Measurements from ENCODE around the gene SPRR5.

Gene SPRR5

DNA sequence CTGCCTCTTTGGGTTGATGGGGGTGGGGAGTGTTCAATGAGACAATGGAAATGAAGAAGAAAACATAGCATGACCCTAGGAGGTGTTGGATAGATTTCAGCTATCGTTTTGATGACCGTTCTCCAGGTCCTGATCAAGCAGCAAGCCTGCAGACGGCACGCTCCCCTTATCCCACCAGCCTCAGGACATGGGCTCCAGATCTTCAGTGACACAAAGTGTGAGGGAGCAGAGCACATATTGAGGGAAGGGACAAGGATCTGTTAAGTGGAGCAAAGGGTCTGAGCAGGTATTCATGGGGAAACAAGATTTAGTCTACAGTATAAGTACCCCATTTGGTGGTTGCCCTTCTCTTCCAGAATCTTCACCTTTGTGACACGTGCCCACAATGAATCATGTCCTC is 4.7 kb downstream of the SPRR5 start:
- no peak for DNase-seq

DNA sequence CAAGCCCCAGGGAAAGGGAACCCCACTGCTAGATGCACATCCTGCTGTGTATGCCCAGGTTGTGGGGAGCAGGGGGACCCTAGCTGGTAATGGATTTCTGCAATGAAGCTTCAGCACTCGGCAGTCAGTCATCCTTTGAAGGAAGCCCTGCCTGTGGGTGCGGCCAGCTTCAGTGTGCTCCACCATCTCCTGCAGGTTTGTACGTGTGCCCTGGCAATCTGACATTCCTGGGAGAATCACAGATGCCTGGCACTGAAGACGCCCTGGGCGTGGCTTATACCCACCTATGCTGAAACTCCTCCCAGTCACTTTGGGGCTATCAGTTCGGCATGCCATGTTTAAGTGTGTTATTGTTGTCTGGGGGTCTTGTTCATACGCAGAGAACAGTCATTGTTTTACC is 6.8 kb downstream of the SPRR5 start:
- no peak for DNase-seq

DNA sequence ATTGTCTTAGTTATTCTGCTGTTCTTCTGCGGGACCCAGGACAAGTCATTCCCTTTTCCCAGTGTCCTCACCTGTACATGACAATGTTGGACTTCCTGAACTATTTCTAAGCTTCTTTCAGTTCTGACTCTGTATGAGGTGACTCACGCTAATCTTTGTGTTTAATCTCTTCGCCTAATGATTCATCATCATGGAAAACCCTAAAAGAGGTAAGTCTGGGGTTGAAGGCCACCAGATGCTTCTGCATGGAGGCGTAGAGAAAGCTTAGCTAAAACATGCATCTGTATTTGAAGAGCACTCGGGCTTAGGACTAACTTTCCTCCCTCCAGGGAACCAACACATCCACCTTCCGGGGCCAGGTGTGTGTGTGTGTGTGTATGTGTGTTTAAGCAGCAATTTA is 7.4 kb downstream of the SPRR5 start:
- DNase-seq = no peak

DNA sequence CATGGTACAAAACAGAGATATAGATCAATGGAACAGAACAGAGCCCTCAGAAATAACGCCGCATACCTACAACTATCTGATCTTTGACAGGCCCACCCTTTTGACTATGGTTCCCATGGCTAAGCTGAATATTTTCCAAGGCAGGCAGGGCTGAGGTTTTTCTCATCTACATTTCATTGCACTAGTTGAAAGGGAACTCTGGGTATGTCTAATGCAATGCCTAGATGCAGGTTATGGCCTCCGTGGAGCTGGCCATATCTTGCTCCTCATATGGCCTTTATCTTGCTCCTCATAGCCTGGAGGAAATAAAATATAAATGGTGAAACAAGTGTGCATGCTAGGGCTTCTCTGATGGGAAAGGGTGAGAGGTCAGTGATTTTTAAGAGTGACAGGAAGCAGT is 10.6 kb downstream of the SPRR5 start:
- DNase-seq = no peak

DNA sequence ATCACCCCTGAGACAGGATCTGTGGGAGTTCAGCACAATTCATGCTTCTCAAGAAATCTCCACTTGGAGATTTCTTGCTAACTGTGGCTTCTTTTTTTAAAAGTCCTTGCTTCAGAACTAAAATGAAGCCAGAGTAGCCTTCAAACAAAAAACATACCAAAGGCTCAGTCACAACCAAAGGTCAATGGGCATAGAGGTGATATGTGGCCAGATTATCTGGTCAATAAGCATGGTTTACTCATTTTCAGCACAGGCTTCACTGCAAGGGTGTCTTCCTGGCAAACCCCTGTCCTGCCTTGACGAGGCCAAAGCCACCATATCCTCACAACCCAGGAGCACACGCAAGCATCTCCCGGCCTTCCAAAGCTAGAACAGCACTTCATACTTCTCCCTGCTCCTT is 12.3 kb downstream of the SPRR5 start:
- DNase-seq = no peak

DNA sequence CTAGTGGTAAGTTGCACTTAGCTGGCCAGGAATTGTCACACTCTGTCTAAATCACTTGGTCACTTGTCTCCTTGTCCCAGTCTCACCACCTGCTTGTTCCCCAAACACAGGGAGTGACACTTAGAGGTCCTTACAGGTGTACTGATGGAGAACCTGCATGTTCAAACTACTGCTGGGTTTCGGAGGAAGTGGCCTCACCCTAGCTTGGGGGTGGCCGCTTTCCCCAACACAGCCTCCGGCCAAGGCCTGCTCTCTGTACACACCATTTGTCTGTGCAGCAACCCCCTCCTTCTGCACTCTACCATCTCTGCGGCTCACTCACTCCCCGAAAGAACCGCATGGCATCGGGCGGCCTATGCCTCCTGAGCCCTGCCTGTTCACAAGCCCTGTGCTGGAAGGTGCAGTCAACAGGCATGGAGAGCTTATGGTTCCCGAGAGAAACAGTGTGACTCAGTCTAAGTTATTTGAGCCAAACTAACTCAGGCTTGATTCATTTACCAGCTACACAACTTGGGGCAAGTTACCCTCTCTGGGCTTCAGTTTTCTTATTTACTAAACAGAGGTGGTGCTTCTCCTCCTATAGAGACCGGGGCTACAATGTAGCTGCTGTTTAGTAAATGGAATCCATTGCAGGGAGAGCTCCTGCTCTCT is 12.9 kb downstream of the SPRR5 start:
- DNase-seq = no peak

DNA sequence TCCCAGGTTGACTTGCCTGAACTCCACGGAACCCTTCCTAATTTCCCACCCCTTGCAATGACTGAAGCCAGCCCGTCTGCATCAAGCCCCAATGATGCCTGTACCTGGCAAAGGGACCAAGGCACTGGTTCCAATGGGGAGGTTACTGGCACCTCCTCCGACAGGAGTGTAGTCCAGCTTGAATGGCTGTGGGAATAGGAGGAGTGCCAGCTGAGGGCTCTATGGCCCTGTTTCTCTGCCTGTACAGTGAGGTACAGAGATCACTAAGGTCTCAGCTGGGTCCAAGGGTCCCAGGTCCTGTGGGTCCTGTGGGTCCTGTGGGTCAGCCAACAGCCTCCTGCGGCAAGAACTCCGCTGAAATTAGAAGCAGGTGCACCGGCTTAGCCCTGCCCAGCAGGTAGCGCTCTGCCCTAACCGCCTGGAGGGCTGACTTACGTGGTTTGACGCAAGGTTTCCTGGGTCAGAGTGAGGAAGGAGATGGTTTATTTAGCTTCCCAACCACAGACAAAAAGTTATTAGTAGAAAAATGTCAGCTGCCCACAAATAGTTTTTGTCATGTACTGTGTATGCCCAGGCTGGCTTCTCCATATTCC is 13.5 kb downstream of the SPRR5 start:
- no peak for DNase-seq

DNA sequence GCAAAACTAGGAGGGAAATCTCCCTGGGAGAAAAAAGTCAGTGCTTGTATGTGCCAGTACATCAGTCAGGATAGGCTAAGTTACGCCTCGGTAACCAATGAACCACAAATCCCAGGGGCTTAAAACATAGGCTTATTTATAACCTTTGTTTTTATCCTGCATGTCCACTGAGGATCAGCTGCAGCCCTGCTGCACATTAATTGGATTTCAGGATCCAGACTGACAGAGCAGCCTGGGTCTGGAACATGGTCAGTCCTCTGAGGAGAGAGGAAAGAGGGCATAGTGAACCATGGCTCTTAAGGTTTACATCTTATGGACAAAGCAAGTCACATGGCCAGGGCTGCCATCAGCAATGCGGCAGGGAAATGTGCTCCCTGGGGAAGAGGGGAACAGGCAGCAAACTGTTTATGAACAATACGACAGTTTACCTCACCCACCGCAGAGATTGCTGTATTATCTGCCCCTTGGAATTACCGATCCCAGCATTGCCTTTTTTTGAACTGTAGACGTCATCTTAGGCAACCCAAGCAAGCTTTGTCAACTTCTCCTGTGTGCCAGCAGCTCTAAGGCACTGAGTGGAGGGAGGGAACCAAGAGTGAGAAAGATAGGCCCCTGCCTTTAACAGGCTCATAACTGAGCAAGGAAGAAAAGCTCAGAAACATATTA is 14.4 kb downstream of the SPRR5 start:
- no peak for DNase-seq

DNA sequence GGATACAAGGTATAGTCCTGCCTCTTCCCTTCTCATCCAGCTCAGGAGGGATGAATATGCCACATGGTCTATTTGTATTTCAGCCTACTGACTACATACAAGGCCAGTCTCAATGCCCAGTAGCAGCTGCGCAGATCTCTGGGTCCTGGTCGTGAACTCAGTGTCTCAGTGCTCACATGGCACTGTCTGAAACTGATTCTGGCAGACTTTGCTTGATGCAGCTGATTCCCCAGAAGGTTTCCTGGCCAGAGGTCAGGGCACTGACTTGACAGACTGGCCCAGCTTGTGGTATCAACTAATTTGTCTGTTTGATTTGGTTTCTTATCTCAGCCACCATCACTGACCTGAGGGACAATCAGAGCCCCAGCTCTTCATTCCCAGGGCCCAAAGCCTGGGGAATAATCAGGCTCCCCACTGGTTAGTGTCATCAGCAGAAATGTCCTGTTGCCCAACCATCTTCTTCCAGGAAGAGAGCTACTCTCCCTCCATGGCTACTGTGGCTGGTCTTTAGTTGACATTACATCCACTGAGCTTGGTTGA is 15.9 kb downstream of the SPRR5 start:
- DNase-seq = no peak

DNA sequence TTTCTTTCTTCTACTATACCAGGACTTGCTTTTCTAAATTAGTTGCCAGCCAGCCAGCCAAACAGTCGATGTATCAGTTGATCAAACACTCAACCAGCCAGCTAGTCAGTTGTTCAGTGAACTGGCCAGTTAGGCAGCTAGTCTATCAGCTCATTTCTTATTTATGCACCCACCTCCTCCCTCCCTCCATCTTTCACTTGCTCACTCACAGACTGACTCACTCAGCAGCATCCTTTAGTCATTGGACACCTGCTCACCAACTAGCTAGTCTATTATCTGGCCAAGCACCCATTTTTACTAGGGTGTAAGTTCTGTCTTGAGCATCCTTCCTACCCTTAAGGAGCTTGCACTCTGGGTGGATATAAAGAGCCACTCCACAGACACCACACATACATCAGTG is 17.5 kb downstream of the SPRR5 start:
- no peak for DNase-seq

DNA sequence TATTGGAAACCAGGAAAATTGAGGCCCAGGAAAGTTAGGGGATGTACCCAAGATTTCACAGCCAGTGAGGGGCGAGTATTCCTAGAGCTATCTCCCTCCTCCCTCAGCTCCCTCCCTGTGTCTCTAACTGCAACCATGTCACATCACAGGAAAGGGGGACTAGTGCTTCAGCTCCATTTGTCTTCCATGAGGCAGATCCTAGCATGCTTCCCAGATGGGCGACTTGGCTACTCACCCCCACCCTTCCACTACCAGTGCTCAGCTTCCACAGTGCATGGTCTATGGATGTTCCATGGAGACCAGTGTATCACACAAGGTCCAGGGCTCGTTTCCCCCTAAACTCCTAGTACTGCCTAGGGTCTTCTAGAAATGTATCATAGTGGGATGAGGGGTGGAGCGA is 18.8 kb downstream of the SPRR5 start:
- DNase-seq = no peak

DNA sequence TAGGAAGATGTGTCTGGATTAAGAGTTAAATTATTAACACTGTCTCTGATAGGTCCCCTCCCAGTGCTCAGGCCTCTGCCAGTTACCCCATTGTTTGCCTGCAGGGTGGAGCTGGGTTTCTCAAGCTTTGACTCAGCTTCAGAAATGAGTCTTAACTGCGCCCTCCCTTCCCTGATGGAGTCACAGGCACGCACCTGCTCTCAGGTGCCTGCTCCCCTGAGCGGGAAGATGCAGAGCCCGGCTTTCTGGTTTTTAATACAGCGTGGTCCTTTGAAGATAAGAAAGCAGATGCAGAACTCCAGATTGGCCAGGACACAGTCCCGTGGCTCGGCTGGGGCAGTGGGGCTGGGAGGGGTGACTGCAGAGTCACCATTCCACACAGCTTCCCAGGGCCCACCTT is 20.2 kb downstream of the SPRR5 start:
- DNase-seq = peak; percentile 59

DNA sequence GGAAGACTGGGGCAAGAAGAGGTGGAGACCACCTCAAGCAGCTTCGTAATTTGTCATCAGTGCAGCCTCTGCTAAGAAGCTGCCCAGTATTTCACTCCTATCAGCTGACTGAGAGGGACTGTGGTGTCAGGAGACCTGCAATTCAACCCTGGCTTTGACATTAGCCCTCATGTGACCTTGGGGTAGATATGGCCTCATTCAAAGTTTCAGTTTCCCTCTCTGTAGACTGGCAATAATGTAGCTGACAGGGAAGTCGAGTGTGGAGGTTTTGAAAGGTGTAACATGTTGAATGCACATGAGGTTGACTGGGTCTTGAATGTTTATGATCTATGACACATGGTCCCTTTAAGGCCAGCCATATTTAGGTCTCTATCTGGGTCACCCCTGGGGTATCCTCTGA is 21.2 kb downstream of the SPRR5 start:
- peak; percentile 46 for DNase-seq

DNA sequence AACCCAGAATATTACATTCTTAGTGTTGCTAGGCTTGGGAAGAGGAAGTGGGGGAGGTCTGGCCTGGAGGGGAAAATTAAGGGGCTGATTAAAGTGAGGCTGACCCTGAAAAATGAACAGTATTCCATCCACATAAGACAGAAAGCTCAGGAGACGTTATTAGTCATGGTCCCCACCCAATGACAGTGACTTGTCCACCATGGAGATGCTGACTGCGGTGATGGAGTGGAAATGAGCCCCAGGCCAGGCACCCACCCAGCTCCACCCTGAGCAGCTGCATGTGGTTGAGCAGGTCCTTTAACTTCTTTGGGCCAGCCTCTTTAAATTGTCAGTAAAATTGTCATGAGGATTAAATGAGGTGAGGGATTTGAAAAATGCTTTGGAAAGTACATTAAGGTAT is 22.0 kb downstream of the SPRR5 start:
- no peak for DNase-seq

DNA sequence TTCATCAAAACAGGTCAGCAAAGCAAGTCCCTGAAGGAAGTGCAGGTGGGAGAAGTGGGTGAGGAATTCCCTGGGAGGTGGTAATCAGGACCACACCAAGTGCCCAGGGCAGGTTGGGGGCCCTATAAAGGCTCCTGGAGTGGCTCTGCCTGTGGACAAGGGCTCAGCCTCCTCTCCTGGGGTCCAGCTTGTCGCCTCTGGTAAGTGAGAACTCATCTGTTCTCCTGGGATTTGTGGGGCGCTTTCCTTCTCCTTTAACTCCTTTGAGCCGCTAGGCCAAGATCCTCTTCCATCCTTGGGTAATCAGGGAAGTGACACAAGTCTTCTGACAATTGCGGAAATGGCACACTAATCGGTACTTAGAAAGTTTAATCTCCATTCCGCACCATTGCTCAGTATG is 23.5 kb downstream of the SPRR5 start, which contains the start of gene SPRR4:
Gene SPRR4, plus strand, starts transcription at position 154 of the 400 bp plus-strand sequence. CDS start 1,243 bp downstream, outside the sequence.
- no peak for DNase-seq

DNA sequence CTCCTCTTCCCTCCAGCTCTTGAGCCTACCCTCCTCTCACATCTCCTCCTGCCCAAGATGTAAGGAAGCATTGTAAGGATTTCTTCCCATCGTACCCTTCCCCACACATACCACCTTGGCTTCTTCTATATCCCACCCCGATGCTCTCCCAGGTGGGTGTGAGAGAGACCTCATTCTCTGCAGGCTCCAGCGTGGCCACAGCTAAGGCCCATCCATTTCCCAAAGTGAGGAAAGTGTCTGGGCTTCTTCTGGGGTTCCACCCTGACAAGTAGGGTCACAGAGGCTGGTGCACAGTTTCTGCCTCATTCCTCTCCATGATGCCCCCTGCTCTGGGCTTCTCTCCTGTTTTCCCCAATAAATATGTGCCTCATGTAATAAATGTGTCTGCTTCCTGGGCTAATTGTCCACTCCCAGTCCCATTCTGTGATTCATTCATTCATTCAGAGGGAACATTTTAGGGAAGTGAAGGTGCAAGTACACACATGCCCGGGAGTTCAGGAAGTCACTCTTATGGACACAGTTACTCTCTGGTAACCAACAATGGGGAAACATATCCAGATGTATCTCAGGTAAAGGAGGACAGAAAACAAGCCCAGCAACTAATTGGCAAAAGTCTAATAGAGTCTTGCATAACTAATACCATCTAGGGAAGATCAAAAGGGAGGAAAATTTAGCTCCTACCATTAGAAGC is 25.3 kb downstream of the SPRR5 start:
- DNase-seq = no peak

DNA sequence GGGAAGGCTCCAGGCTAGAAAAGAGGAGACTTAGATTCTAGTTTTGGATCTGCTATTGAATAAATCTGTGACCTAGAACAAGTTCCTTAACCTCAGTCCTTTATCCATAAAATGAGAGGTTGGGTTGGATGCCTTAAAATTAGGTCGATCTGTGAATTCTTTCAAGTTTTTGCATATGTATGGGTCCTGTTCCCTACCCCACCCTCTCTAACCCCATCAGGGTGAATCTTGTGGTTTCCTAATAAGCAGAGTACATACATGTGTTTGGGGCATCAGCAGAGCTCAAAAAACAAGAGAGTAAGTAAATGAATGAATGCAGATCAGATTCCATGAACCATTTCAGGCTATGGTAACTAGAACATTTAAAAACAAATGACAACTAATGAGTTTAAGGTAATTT is 29.7 kb downstream of the SPRR5 start:
- DNase-seq = no peak

DNA sequence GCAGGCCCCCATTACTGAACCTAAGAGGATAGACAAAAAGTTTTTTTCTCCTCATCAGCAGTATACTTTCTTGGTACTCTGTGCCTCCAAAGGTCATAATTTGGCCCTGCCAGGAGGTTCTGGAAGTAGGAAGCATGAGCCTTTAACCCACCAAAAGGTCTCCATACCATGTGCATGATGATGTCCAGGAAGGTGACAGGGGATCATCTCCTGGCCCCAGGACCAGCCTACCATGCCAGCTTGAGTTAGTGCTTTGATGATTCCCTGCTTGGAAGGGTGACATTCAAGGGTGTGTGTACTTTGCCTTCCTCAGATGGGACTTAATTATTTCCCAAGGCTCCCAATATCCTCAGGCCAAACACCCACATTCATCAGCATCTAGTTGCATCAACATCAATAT is 30.6 kb downstream of the SPRR5 start:
- DNase-seq = no peak

DNA sequence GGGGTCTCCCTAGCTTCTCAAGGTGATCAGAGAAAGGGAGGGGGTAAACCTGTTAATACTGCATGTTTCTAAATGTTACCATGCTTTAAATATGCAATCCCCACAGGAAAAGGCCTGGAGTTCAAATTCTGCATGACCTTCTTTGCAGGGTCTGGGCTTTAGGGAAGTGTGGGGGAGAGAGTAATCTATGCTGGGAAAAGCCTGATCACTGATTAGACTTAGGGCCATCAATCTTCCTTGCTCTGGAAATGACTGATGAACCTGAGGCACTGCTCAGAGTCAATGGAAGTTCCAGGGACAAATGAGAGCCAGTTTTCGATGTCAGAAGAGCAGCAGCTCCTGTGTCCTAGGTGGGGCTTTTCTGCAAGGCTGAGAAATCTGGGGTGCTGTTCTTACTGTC is 33.7 kb downstream of the SPRR5 start:
- DNase-seq = no peak

DNA sequence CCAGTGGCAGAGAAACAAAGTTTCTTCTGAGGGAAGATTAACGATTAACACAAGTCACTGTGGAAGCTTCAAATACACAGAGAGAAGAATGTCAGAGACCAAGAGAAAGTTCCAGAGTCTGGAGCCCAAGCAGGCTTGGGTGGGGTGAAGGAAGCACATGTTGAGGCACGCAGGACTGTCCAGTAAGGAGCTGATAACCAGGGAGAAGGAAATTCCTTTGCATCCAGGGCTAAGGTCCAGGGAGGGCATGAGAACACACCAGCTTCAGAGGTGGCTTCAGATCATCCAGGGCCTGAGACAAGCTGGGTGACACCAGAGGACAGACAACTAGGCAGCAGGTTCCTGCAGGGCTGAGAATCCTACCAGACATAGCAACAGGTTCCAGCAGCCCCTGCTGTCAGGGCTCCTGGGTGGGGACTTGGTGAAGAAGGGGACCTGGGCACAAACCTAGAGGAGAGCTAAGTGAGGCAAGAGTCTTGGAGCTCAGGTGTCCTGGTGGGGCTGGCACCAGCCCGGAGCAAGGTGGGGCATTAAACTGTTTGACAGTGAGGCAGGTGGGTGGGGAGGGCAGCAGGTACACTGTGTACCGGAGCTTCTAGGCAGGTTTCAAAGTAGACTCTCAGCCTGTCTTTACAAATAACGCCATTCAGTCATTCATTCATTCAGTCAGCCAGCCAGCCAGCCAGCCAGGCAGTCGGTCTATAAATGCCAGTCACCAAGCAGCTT is 34.3 kb downstream of the SPRR5 start:
- DNase-seq = no peak

DNA sequence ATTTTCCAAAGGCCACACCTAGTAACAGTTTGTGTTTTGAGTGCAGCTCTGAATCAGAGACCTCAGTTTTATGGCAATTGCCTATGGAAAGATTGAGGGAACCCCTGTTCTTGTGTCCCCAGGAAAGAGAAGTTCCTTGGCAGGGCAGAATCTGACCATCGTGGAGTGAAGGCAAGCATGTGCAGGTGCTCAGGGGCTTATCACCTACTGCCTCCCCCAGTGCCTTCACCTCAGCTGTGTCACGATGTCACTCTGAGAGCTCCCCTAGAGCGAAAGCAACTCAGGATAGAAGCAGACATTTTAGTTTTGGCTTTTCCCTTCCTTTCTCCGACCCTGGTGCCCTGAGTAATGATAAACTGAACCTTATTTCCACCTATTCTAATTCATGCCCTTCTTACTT is 35.1 kb downstream of the SPRR5 start:
- no peak for DNase-seq

DNA sequence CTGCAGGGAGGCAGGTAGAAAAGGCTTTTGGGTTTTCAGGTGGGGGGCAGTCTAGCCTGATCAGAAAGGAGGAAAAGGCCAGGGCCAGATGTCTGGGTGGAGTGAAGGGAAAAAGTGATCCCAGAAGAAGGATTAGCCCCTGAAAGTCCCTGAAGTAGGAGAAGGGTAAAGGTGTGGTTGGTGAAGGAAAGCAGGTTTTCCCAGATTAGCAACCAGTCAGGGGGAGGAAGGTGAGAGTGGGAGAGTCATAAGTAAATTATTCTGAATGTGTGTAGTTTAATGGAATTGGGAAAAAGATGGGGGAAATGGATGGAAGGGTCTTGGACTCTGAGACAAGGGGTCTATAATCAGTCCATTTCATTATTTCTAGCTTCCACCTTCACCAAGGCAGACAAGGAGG is 36.2 kb downstream of the SPRR5 start:
- no peak for DNase-seq

DNA sequence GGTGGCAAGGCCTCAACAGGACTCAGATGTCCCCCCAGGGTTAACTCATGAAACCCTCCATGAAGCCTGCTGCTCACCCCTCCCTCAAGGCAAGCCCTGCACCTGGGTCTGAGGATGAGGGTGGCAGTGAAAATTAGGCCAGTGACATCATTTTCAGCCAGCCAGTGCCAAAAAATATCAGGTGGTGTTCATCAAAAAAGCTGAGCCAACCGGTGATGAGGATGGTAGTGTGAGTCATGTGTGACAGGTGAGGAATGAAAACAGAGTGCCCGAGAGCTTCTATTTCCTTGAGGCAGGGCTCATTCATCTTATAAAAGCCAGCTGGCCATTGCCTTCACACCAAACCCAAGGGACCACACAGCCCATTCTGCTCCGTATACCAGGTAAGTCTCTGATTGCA is 36.7 kb downstream of the SPRR5 start, which contains the start of gene SPRR1A:
Gene SPRR1A, plus strand, starts transcription at position 339 of the 400 bp plus-strand sequence. CDS start 1,150 bp downstream, outside the sequence.
- no peak for DNase-seq
